Gastrocnemius medialis (tissue), 4 donors: ENCODE data around the gene TOMM20L.

Experiments used
- CTCF ChIP-seq, 5 experiments: fragments of 450-650 bp in 3 of 5; fragments of 200-600 bp in 2 of 5; sonication (generic) in 2 of 5; IDR thresholded peaks in 4 of 5; conservative IDR thresholded peaks in 1 of 5; 1 replicate in 4 of 5; 2 replicates in 1 of 5; pipeline ENCODE4 v1.5.1; 2016 to 2019; ENCODE audit warnings: antibody characterized with exemption in 5 of 5, mild to moderate bottlenecking in 3 of 5, moderate library complexity in 3 of 5
- POLR2A ChIP-seq, 2 donors: fragments of 450-650 bp; IDR thresholded peaks; one replicate each; pipeline ENCODE4 v1.6.1; 2017; ENCODE audit warnings: antibody characterized with exemption in 2 of 2, mild to moderate bottlenecking in 2 of 2, moderate library complexity in 2 of 2

- TF ChIP-seq CTCF (IDR thresholded peaks at IDR 0.05 in 4 of 5, conservative IDR thresholded peaks at IDR 0.05 in 1 of 5) (no peak), POLR2A (IDR thresholded peaks at IDR 0.05) (no peak)
Observed at GRCh38 chr14:58455593-58456265, 60.0 kb downstream of the TOMM20L start.
